Astrocyte of the spinal cord (primary cell): Measurements from ENCODE around the gene PIP.
"Not testable (repeated sequence)": the region's sequence is repeated elsewhere in the genome, so short reads cannot be mapped to it uniquely, and the experiment has no call there.

Source experiments
- DNase-seq: peaks from one replicate; pipeline ENCODE4 v3.0.0; 2011; ENCODE audit warnings: low read depth, low spot score
- H3K4me3 ChIP-seq: 2 replicates; pipeline ENCODE4 v1.5.1; 2011; ENCODE audit warnings: low read depth, mild to moderate bottlenecking, low read length, moderate library complexity
- CTCF ChIP-seq: IDR thresholded peaks from 2 replicates; pipeline ENCODE4 v1.5.1; 2012; ENCODE audit warnings: low read depth, mild to moderate bottlenecking, low read length, inconsistent platforms
- in situ Hi-C: cut with HindIII; loops from 2 replicates; pipeline ENCODE4 v1.10.0; 2017; ENCODE audit warnings: low sequenced_read_pairs

PIP gene

GRCh38 chr7:143131781-143132180 lies at the start of gene PIP:
TSS of gene PIP (plus strand) at chr7:143132077. CDS start at chr7:143132117, 40 bp downstream.
- no peak for DNase-seq
- no peak for TF ChIP-seq CTCF
- in situ Hi-C loops: no loop called here
- H3K4me3 ChIP-seq: no peak within 1 kb of the TSS

DNA sequence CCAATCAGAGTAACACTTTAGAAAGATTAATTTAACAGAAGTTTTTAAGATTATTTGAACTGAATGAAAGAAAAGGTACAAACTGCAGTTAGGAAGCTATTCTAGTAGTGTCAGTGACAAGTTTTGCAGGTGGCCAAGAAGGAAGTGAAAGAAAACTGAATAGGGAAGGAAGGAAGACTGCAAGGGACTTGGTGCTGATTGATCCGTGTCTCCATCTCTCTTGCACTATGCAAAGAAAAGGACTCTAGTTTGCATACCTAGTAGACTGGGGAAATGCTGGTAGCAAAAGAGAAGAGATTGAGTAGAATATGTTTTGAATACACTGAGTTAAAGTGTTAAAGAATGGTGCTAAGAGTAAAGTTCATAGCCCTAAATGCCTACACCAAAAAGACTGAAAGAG lies 46.8 kb upstream of the PIP start:
- DNase-seq: no peak
- no peak overlapping the region for H3K4me3 ChIP-seq
- TF ChIP-seq CTCF: no peak
- in situ Hi-C loops: no loop called here

DNA sequence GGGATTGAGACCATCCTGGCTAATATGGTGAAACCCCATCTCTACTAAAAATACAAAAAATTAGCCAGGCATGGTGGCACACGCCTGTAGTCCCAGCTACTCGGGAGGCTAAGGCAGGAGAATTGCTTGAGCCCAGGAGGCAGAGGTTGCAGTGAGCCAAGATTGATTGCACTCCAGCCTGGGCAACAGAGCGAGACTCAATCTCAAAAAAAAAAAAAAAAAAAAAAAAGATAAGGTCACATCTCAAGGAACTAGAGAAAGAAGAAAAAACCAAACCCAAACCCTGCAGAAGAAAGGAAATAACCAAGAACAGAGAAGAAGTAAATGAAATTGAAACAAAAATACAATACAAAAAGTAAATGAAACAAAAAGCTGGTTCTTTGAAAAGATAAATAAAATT lies 46.3 kb upstream of the PIP start:
- in situ Hi-C loops, H3K4me3 ChIP-seq, DNase-seq: not testable (repeated sequence)

DNA sequence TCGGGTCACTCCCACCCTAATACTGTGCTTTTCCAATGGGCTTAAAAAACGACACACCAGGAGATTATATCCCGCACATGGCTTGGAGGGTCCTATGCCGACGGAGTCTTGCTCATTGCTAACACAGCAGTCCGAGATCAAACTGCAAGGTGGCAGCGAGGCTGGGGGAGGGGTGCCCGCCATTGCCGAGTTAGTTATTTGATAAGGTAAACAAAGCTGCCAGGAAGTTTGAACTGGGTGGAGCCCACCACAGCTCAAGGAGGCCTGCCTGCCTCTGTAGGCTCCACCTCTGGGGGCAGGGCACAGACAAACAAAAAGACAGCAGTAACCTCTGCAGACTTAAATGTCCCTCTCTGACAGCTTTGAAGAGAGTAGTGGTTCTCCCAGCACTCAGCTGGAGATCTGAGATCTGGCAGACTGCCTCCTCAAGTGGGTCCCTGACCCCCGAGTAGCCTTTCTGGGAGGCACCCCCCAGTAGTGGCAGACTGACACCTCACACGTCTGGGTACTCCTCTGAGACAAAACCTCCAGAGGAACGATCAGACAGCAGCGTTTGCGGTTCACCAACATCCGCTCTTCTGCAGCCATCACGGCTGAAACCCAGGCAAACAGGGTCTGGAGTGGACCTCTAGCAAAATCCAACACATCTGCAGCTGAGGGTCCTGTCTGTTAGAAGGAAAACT lies 43.2 kb upstream of the PIP start:
- in situ Hi-C loops, DNase-seq, H3K4me3 ChIP-seq: not testable (repeated sequence)

- in situ Hi-C loops: no loop called here
- no peak for TF ChIP-seq CTCF
Observed at GRCh38 chr7:143096146-143096545, 35.7 kb upstream of the PIP start.

GRCh38 chr7:143099579-143099978 lies 32.3 kb upstream of the PIP start:
- H3K4me3 ChIP-seq, DNase-seq, in situ Hi-C loops: not testable (repeated sequence)

More at GRCh38 chr7:143096146-143096545, 35.7 kb upstream of the PIP start:
- no peak overlapping the region for H3K4me3 ChIP-seq
- no peak for DNase-seq

DNA sequence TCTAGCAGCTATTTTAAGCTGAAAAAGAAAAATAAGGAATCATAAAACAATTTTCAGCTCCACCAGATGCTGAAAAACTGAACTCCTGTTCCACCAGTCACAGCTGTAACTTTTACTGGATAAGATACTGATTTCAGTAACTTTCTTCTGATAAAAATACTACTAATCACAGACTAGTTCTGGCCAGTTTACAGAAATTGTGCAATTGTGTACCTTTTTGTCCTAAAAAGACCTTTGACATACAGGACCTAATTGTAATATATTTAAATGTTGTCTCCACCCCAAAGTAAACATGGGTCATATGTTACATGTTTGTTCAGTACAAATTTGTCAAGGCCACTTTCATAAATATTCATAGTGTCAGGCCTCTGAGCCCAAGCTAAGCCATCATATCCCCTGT lies 27.1 kb upstream of the PIP start:
- TF ChIP-seq CTCF: no peak
- H3K4me3 ChIP-seq: no peak overlapping the region
- DNase-seq: no peak
- in situ Hi-C loops: no loop called here

GRCh38 chr7:143108019-143108418 lies 23.9 kb upstream of the PIP start:
- DNase-seq, H3K4me3 ChIP-seq, in situ Hi-C loops: not testable (repeated sequence)

- in situ Hi-C loops: no loop called here
- DNase-seq: no peak
- no peak overlapping the region for H3K4me3 ChIP-seq
- no peak for TF ChIP-seq CTCF
Observed at GRCh38 chr7:143117395-143117794, 14.5 kb upstream of the PIP start.
